ENCODE measurements around the gene NPY4R. TPM values are rescaled to one million over a fixed set of nuclear protein-coding genes. Genes with fewer than 3 reads are reported as not detected.
"Not testable (repeated sequence)": the region's sequence is repeated elsewhere in the genome, so short reads cannot be mapped to it uniquely, and the experiment has no call there.

Gene NPY4R
- total and polyA plus RNA-seq, 3 donors from 2014 or later: 0.12 to 0.26 TPM; not detected in 1

DNA sequence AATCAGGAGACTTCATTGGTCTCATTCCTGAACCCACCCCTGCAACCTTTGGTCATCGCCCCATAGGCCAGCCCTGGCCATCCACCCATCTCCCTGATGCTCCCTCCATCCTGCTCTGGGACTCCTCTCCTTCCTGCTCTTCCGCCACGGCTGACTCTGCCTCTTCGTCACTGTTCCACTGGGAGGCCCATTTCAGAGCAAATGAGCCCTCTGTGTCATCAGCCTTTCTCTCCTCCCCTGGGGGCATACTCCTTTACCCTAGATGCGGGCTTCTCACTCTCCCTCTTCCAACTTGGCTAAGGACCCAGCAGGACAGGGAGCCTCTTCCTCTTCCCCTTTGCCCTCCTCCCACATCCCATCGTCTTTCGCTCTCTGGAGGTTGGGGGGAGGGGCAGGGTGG lies 47.5 kb downstream of the NPY4R start:
- H3K4me1 ChIP-seq; H3K9me3 ChIP-seq; H3K36me3 ChIP-seq (ENCODE audit: low read depth, missing control alignments); H3K27me3 ChIP-seq; H3K27ac ChIP-seq; intact Hi-C loops (cut with DNase I; ENCODE audit: low total_unique reads); DNase-seq; H3K4me3 ChIP-seq: not testable (repeated sequence)
- 71 to 78% methylated on average over 3 to 6 of the region's 7 CpGs for WGBS, 2 donors

DNA sequence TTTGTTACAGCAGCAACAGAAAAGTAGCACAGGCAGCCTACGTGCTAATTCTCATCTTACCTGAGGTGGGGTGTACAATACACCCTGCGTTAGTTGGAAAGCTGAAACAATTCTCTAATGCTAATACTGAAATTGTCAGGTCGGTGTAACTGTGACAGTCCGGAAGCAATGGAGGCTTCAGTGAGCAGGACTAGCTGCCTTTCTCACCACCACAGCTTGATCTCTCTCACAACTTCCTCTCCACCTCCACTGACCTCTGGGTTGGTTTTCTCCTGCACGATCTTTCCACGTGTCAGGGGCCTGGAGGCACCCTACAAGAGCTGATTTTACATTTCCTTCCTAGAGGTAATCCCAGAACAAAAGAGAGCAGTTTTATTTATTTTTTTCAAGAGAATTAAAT lies 50.5 kb downstream of the NPY4R start:
- H3K27me3 ChIP-seq; H3K27ac ChIP-seq; H3K4me1 ChIP-seq; H3K9me3 ChIP-seq; H3K4me3 ChIP-seq; intact Hi-C loops (cut with DNase I; ENCODE audit: low total_unique reads); H3K36me3 ChIP-seq (ENCODE audit: low read depth, missing control alignments); DNase-seq: not testable (repeated sequence)
- WGBS, 2 donors: 98 to 100% methylated on average over 2 to 4 of the region's 6 CpGs

DNA sequence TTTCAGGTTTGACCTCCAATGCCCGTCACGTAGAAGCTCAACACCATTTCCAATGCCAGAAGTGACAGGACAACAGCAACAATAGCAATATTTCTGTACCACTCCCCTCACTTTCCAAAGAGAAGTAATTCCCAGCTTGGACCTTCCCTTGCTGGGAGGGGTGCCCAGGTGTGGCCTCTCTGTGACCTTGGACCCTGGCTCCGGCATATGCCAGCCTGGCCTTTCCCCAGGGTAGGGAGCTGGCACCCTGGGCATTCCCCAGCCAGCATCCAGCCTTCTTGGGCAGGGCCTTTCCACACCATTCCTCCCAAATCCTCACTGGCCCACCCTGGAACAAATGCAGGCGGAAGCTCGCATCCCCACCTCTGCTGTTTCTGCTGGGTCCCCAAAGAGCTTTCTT lies 53.1 kb downstream of the NPY4R start:
- DNase-seq; H3K27ac ChIP-seq; intact Hi-C loops (cut with DNase I; ENCODE audit: low total_unique reads); H3K4me1 ChIP-seq; H3K27me3 ChIP-seq; H3K36me3 ChIP-seq (ENCODE audit: low read depth, missing control alignments); H3K4me3 ChIP-seq; H3K9me3 ChIP-seq: not testable (repeated sequence)
- WGBS, 2 donors: no CpG with 5 or more reads among the region's 5 CpGs

DNA sequence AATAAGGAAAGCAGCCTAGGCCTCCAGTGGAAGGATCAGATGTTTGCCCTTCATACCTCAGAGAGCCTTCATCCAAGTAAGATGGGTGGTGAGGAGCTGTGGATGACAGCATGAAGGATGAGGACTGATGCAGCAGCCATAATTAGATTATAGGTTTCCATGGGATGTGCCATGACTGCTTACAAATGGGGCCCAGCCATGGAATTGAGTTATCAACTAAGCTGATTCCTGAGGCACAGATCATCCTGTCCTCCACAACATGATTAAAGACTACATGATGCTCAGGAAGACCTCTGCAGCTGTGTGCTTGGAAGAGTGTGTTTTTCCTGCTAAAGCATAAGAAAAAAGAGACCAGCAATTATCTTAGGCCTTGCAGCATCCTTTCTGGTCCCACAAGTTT lies 54.6 kb downstream of the NPY4R start:
- DNase-seq; H3K9me3 ChIP-seq; H3K4me1 ChIP-seq; H3K36me3 ChIP-seq (ENCODE audit: low read depth, missing control alignments); intact Hi-C loops (cut with DNase I; ENCODE audit: low total_unique reads); H3K4me3 ChIP-seq; H3K27ac ChIP-seq; H3K27me3 ChIP-seq: not testable (repeated sequence)

Other genes starting within 250 kb of the NPY4R start
- gene ANTXRL, start 179.0 kb downstream of the NPY4R start, total RNA-seq: 10 to 100 TPM; 10.7 to 26.5 TPM
- gene ANTXRL, start 179.0 kb downstream of the NPY4R start, polyA plus RNA-seq (ENCODE audit: insufficient read depth, low read depth, low replicate concordance): 23.7 TPM
- gene ANXA8L1, start 90.2 kb downstream of the NPY4R start, total RNA-seq: 1 to 10 TPM in 1 of 2 donors, under 1 TPM in 1; 0.94 to 2.2 TPM
- 4.4 TPM for gene ANXA8L1, start 90.2 kb downstream of the NPY4R start, polyA plus RNA-seq (ENCODE audit: insufficient read depth, low read depth, low replicate concordance)
- 1 to 10 TPM; 4.3 to 4.9 TPM for gene GPRIN2, start 90.7 kb upstream of the NPY4R start, total RNA-seq
- gene GPRIN2, start 90.7 kb upstream of the NPY4R start, polyA plus RNA-seq (ENCODE audit: insufficient read depth, low read depth, low replicate concordance): 5.7 TPM
- 1 to 10 TPM; 1.7 to 3.6 TPM for gene SYT15, start 113.2 kb upstream of the NPY4R start, total RNA-seq
- 2.1 TPM for gene SYT15, start 113.2 kb upstream of the NPY4R start, polyA plus RNA-seq (ENCODE audit: insufficient read depth, low read depth, low replicate concordance)